Muscle of leg (tissue), 11 donors: ENCODE results near the gene RPS6KB1. TPM values are rescaled to one million over a fixed set of nuclear protein-coding genes. Genes with fewer than 3 reads are reported as not detected.
"Not testable (repeated sequence)": the region's sequence is repeated elsewhere in the genome, so short reads cannot be mapped to it uniquely, and the experiment has no call there.

Source experiments
- DNase-seq: peaks from one replicate; pipeline ENCODE4 v3.0.0; 2013
- H3K27ac ChIP-seq: one replicate; pipeline ENCODE4 v1.5.1; 2013; ENCODE audit warnings: mild to moderate bottlenecking, low read length, control low read depth
- H3K27me3 ChIP-seq: one replicate; pipeline ENCODE4 v1.6.1; 2013; ENCODE audit warnings: low read length; ENCODE audit not compliant: control insufficient read depth, insufficient read depth
- H3K36me3 ChIP-seq: one replicate; pipeline ENCODE4 v1.6.1; 2013; ENCODE audit warnings: low read length; ENCODE audit not compliant: control insufficient read depth, insufficient read depth
- H3K4me1 ChIP-seq: one replicate; pipeline ENCODE4 v1.6.1; 2013; ENCODE audit warnings: low read length; ENCODE audit not compliant: control insufficient read depth, insufficient read depth
- H3K4me3 ChIP-seq: one replicate; pipeline ENCODE4 v1.5.1; 2013; ENCODE audit warnings: low read length, control low read depth
- H3K9me3 ChIP-seq: replicated peaks from 2 replicates; pipeline ENCODE4 v1.6.1; 2013; ENCODE audit warnings: low read depth, low read length; ENCODE audit not compliant: control insufficient read depth
- WGBS: methylation state at CpG from one replicate; pipeline ENCODE4 v1.1.5; 2013; ENCODE audit warnings: missing lambda C conversion rate; ENCODE audit not compliant: insufficient coverage; 5-methylcytosine and 5-hydroxymethylcytosine counted together
- polyA plus RNA-seq, 8 donors: library from polyadenylated mRNA; unstranded; fragments of 120-200 nt; gene quantifications; one replicate each; pipeline versions ENCODE4 v1.2.1 to v1.2.3, GENCODE V29; 2013; ENCODE audit warnings: inconsistent platforms in 1 of 8, low replicate concordance in 1 of 8; ENCODE audit not compliant: insufficient read length in 8 of 8, insufficient read depth in 1 of 8
- total RNA-seq: library from RNA; stranded (reverse); fragments of 120-200 nt; gene quantifications from one replicate; pipeline ENCODE4 v1.2.4, GENCODE V29; 2013

The RPS6KB1 gene
- total and polyA plus RNA-seq, 9 donors = 29.4 to 38.5 (median 34.0) TPM

- 100% methylated on average over 1 of the region's 5 CpGs for WGBS
Measured at GRCh38 chr17:59920637-59921036, 27.7 kb downstream of the RPS6KB1 start.

GRCh38 chr17:59930121-59930520 lies 37.2 kb downstream of the RPS6KB1 start:
- H3K27me3 ChIP-seq, H3K4me1 ChIP-seq, DNase-seq, H3K4me3 ChIP-seq, H3K27ac ChIP-seq, H3K9me3 ChIP-seq: not testable (repeated sequence)
- peaks cover 27% of the 10 kb centered on the region for H3K36me3 ChIP-seq
- no CpG with 5 or more reads among the region's 2 CpGs for WGBS

More at GRCh38 chr17:59920637-59921036, 27.7 kb downstream of the RPS6KB1 start:
- not testable (repeated sequence) for DNase-seq, H3K4me3 ChIP-seq, H3K27ac ChIP-seq, H3K4me1 ChIP-seq, H3K9me3 ChIP-seq, H3K27me3 ChIP-seq
- H3K36me3 ChIP-seq = peaks cover 36% of the 10 kb centered on the region

- DNase-seq, H3K27ac ChIP-seq, H3K27me3 ChIP-seq, H3K9me3 ChIP-seq, H3K4me3 ChIP-seq, H3K4me1 ChIP-seq: not testable (repeated sequence)
- H3K36me3 ChIP-seq = peaks cover 29% of the 10 kb centered on the region
- WGBS = 86% methylated on average over 1 of the region's 3 CpGs
Measured at GRCh38 chr17:59930768-59931167, 37.8 kb downstream of the RPS6KB1 start.

GRCh38 chr17:59933317-59933716 lies 40.4 kb downstream of the RPS6KB1 start:
- not testable (repeated sequence) for H3K4me3 ChIP-seq, H3K27me3 ChIP-seq, H3K4me1 ChIP-seq, H3K27ac ChIP-seq, H3K9me3 ChIP-seq, DNase-seq
- no CpG with 5 or more reads among the region's 1 CpG for WGBS
- peaks cover 27% of the 10 kb centered on the region for H3K36me3 ChIP-seq

GRCh38 chr17:59940697-59941096 lies 47.8 kb downstream of the RPS6KB1 start:
- not testable (repeated sequence) for DNase-seq, H3K4me1 ChIP-seq, H3K27ac ChIP-seq, H3K9me3 ChIP-seq, H3K27me3 ChIP-seq, H3K4me3 ChIP-seq
- 100% methylated on average over 1 of the region's 3 CpGs for WGBS
- H3K36me3 ChIP-seq = peaks cover 34% of the 10 kb centered on the region

- WGBS = no CpG with 5 or more reads among the region's 1 CpG
- Histone ChIP-seq H3K4me3 (no peak overlapping the region), H3K27me3 (no peaks in the 10 kb centered on the region), H3K9me3 (no peaks in the 10 kb centered on the region), H3K4me1 (no peaks in the 10 kb centered on the region), H3K36me3 (peaks cover 34% of the 10 kb centered on the region), H3K27ac (no peak overlapping the region)
- DNase-seq = no peak
Measured at GRCh38 chr17:59941131-59941530, 48.2 kb downstream of the RPS6KB1 start.

- H3K9me3 ChIP-seq, DNase-seq, H3K4me1 ChIP-seq, H3K27ac ChIP-seq, H3K27me3 ChIP-seq, H3K4me3 ChIP-seq: not testable (repeated sequence)
- no CpG with 5 or more reads among the region's 7 CpGs for WGBS
- peaks cover 34% of the 10 kb centered on the region for H3K36me3 ChIP-seq
Measured at GRCh38 chr17:59946433-59946832, 53.5 kb downstream of the RPS6KB1 start.

GRCh38 chr17:59947310-59947709 lies 54.4 kb downstream of the RPS6KB1 start:
- not testable (repeated sequence) for H3K27ac ChIP-seq, H3K27me3 ChIP-seq, DNase-seq, H3K9me3 ChIP-seq, H3K4me1 ChIP-seq, H3K4me3 ChIP-seq
- WGBS = no CpG with 5 or more reads among the region's 4 CpGs
- peaks cover 31% of the 10 kb centered on the region for H3K36me3 ChIP-seq

GRCh38 chr17:59950049-59950448 lies 57.1 kb downstream of the RPS6KB1 start:
- no peak overlapping the region for H3K4me3 ChIP-seq
- H3K9me3 ChIP-seq = no peaks in the 10 kb centered on the region
- H3K4me1 ChIP-seq = no peaks in the 10 kb centered on the region
- no peak overlapping the region for H3K27ac ChIP-seq
- no peak for DNase-seq
- H3K36me3 ChIP-seq = peaks cover 22% of the 10 kb centered on the region
- WGBS = no CpG with 5 or more reads among the region's 3 CpGs
- H3K27me3 ChIP-seq = no peaks in the 10 kb centered on the region

- no peaks in the 10 kb centered on the region for H3K4me1 ChIP-seq
- DNase-seq = no peak
- no peak overlapping the region for H3K27ac ChIP-seq
- no CpG with 5 or more reads among the region's 3 CpGs for WGBS
- no peak overlapping the region for H3K4me3 ChIP-seq
- no peaks in the 10 kb centered on the region for H3K9me3 ChIP-seq
- H3K36me3 ChIP-seq = peaks cover 2% of the 10 kb centered on the region
- H3K27me3 ChIP-seq = no peaks in the 10 kb centered on the region
Measured at GRCh38 chr17:59954856-59955255, 61.9 kb downstream of the RPS6KB1 start.

- H3K9me3 ChIP-seq, H3K4me1 ChIP-seq, DNase-seq, H3K36me3 ChIP-seq, H3K27ac ChIP-seq, H3K27me3 ChIP-seq, H3K4me3 ChIP-seq: not testable (repeated sequence)
- 96% methylated on average over 4 of the region's 8 CpGs for WGBS
Measured at GRCh38 chr17:59959574-59959973, 66.7 kb downstream of the RPS6KB1 start.
